SK-N-MC (cell line): Measurements from ENCODE around the gene NDUFAF3.

Experiments used
- DNase-seq: peaks from one replicate; pipeline ENCODE4 v3.0.0-alpha.2; 2011; ENCODE audit warnings: low read depth, low spot score
- H3K27ac ChIP-seq: fragments of 200-600 bp; sonication (generic); 2 replicates; pipeline ENCODE4 v1.5.1; 2016; ENCODE audit warnings: mixed run types
- H3K36me3 ChIP-seq: fragments of 200-600 bp; sonication (generic); 2 replicates; pipeline ENCODE4 v1.6.1; 2017; ENCODE audit warnings: antibody characterized with exemption, low read length, mixed read lengths; ENCODE audit not compliant: insufficient read depth
- H3K4me3 ChIP-seq: fragments of 200-600 bp; sonication (generic); 2 replicates; pipeline ENCODE4 v1.5.1; 2016
- H3K9ac ChIP-seq: fragments of 200-600 bp; sonication (generic); 2 replicates; pipeline ENCODE4 v1.8.0; 2017; ENCODE audit warnings: mixed run types, mixed read lengths; ENCODE audit not compliant: insufficient read length
- H3K9me3 ChIP-seq: fragments of 200-600 bp; sonication (generic); 2 replicates; pipeline ENCODE4 v1.6.1; 2017; ENCODE audit warnings: low read depth, mild to moderate bottlenecking, antibody characterized with exemption, low read length, moderate library complexity, mixed read lengths
- EZH2 ChIP-seq: fragments of 200-600 bp; sonication (generic); IDR thresholded peaks from one replicate; pipeline ENCODE4 v1.6.1; 2017; ENCODE audit warnings: antibody characterized with exemption
- FOXP2 ChIP-seq: optimal IDR thresholded peaks from 2 replicates; pipeline ENCODE3; 2011; ENCODE audit warnings: mild to moderate bottlenecking, moderate library complexity; ENCODE audit not compliant: insufficient read depth; ENCODE audit errors: extremely low read length, control extremely low read depth
- POLR2AphosphoS5 ChIP-seq: IDR thresholded peaks from 2 replicates; pipeline ENCODE4 v1.6.1; 2012; ENCODE audit warnings: mild to moderate bottlenecking, low read depth, low read length, borderline replicate concordance

Gene NDUFAF3

DNA sequence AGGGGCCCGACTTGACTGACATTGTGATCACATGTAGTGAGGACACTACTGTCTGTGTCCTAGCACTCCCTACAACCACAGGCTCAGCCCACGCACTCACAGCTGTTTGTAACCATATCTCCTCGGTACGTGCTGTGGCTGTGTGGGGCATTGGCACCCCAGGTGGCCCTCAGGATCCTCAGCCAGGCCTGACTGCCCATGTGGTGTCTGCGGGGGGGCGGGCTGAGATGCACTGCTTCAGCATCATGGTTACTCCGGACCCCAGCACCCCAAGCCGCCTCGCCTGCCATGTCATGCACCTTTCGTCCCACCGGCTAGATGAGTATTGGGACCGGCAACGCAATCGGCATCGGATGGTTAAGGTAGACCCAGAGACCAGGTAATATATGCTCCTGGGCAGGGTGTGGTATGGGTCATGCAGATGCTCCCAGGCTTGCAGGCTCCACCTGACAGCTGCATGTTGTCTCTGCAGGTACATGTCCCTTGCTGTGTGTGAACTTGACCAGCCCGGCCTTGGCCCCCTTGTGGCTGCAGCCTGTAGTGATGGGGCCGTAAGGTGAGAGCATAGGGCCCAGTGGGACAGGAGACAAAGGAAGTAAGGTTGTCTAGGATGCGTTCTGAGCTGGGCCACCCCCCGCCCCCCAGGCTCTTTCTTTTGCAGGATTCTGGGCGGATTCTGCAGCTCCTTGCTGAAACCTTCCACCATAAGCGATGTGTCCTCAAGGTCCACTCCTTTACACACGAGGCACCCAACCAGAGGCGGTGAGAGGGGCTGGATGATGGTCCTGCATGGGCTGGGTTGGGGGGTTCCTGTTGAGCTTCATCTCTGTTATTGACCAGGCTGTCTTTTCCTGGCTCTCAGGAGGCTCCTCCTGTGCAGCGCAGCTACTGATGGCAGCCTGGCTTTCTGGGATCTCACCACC, 7.9 kb upstream of the NDUFAF3 start:
- TF ChIP-seq FOXP2 (no peak), EZH2 (no peak), POLR2AphosphoS5 (no peak)
- no peaks in the 10 kb centered on the region for H3K9me3 ChIP-seq
- H3K36me3 ChIP-seq = no peaks in the 10 kb centered on the region
- H3K4me3 ChIP-seq = no peak overlapping the region
- no peak overlapping the region for H3K9ac ChIP-seq
- no peak for DNase-seq
- H3K27ac ChIP-seq = no peak overlapping the region

DNA sequence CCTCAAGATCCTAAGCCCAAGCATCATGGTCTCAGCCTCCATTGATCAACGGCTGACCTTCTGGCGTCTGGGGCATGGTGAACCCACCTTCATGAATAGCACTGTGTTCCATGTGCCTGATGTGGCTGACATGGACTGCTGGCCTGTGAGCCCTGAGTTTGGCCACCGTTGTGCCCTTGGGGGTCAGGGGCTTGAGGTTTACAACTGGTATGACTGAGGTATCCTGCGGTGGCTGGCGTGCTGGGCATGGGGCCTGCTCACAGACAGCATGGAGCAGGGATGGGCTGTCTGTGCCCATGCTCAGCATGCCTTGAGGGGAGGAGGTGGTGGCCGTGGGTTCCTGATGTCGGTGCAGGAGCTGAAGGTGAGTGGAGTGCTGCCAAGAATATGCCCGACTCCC, 6.8 kb upstream of the NDUFAF3 start:
- DNase-seq = no peak
- Histone ChIP-seq H3K36me3 (no peaks in the 10 kb centered on the region), H3K27ac (no peak overlapping the region), H3K4me3 (no peak overlapping the region), H3K9ac (no peak overlapping the region), H3K9me3 (no peaks in the 10 kb centered on the region)
- TF ChIP-seq EZH2 (no peak), FOXP2 (no peak), POLR2AphosphoS5 (no peak)

DNA sequence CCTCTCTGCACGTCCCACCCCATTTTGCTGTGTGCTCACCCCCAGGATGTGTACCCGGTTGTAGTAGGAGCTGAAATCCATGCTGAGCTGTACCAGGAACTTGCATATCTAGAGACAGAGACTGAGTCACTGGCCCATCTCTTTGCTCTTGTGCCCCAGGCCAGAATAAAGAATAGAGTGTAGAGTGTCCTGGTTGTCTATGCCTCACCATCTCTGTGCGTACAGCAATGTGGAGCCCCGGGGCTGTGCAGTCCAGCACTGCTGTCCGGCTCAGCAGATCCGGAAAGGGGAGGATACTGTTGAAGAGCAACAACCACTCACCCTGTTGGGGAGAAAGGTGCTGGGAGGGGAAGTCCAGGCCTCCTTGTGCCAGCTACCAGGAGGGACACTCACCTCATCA, 6.2 kb upstream of the NDUFAF3 start:
- Histone ChIP-seq H3K9ac (no peak overlapping the region), H3K4me3 (no peak overlapping the region), H3K9me3 (no peaks in the 10 kb centered on the region), H3K27ac (no peak overlapping the region), H3K36me3 (no peaks in the 10 kb centered on the region)
- TF ChIP-seq FOXP2 (no peak), EZH2 (no peak), POLR2AphosphoS5 (no peak)
- no peak for DNase-seq

DNA sequence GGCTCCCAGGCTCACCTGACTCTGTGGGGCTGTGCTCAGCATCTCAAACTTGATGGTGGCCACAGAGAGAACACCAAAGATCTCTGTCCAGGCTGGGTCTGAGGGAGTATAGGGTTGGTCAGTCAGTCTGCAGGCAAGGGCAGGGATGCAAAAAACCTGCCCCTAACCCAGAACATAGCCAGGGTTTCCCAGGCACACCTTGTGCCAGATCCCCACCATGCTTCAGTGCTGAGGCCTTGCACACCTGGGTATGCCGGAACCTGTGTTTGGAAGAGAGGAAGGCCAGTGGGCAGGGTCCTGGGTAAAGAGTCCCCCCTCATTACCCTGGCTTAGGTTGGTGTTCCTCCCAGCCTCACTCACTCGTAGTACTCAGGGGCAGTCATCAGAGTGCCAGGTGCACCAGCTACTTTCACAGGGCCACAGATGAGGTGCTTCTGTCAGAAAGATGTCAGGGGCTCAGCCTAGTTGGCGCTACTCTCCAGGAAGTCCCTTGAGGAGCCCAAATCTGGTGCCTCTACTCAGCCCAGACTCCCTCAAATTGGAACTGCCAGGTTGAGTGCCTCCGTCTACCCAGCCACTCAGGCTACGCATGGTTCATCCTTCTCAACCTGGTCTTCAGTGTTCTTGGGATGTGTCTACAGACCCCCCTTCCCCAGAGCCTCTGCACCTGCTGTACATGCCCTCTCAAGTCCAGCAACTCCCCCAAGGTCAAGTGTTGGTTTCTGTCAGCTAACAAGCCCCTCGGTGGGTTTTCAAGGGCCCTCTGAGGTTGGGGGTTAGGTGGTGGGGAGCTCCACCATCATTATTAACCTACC, 5.3 kb upstream of the NDUFAF3 start:
- no peak overlapping the region for H3K27ac ChIP-seq

DNA sequence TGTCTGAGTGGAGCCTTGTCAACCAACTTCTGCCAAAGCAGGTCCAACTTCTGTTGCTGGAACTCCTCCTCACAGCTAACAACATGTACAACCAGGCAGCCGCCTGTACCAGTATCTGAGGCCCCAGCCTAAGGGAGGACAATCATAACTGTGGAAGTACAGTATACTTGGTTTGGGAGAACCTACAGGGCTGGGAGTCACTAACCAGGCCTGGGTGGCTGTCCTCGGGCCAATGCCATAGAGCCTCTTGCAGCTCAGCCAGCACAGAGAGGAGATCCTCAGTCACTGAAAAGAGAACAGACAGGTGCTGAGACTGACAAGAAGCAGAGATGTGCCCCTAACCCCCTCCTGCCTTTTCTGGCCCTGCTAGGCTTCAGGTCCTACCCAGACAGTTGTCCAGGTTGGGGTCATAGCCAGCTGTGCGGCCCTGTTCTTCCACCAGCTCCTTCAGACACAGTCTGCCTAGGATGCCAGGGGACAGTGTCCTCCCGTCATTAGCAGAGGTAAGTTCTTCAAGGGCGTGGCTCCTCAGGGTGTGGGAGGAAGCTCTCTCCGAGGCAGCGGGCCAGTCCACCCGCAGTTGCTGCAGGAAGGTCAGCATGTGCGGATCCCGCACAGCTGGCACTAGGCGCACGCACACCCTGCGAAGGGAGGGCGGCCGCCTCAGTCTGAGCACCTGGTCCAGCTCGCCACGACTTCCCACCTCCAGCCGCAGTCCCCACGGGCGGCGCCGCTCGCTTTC, 4.5 kb upstream of the NDUFAF3 start:
- no peak for TF ChIP-seq EZH2
- TF ChIP-seq POLR2AphosphoS5 = no peak
- no peak for TF ChIP-seq FOXP2
- Histone ChIP-seq H3K27ac (no peak overlapping the region), H3K9me3 (no peaks in the 10 kb centered on the region), H3K36me3 (no peaks in the 10 kb centered on the region), H3K9ac (peak overlapping the region; percentile 53), H3K4me3 (peak overlapping the region; percentile 80)
- no peak for DNase-seq

More for the DNA sequence above, 5.3 kb upstream of the NDUFAF3 start:
- H3K4me3 ChIP-seq = no peak overlapping the region
- TF ChIP-seq FOXP2 (no peak), EZH2 (no peak), POLR2AphosphoS5 (no peak; the same call in none of the 2 replicates)
- no peak overlapping the region for H3K9ac ChIP-seq
- no peaks in the 10 kb centered on the region for H3K9me3 ChIP-seq
- no peak for DNase-seq
- no peaks in the 10 kb centered on the region for H3K36me3 ChIP-seq

DNA sequence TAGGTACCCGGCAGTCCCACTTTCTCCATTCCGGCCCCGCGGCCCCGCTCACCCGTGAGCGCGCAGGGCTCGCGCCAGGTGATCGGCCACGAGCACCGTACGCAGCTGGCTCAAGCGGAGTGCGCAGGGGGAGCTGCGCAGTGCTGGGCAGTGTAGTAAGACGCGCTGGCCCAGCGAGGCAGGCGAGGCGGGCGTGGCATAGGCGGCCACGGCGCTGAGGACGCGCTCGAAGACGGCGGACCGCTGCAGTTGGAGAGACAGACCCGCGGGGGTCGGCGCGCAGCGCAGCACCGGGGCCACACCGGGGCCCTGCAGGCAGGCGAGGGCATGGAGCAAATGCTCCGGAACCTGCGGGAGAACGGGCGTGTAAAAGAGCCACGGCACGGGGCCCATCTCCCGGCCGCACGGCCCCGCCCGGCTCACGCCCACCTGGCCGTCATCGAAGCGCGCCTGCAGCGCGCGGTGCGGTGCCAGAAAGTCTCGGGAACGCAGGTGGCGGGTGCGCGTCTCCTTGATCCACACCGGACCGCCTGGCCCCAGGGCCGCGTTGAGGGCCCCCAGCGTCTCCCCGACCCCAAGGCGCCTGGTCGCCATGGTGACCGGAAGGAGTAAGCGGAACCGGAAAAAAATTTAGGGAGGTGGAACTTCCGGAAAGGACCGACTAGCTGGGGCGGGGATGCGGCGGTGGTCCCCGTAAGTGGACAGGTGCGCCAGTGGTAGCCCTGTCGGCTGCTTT, 3.8 kb upstream of the NDUFAF3 start, which contains the start of gene DALRD3:
Gene DALRD3 (minus strand): TSS at position 610 of the 736 bp plus-strand sequence. CDS start 16 bp downstream, at position 594.
- no peak for TF ChIP-seq EZH2
- peak; percentile 60 for TF ChIP-seq POLR2AphosphoS5
- H3K36me3 ChIP-seq = no peaks in the 10 kb centered on the region

DNA sequence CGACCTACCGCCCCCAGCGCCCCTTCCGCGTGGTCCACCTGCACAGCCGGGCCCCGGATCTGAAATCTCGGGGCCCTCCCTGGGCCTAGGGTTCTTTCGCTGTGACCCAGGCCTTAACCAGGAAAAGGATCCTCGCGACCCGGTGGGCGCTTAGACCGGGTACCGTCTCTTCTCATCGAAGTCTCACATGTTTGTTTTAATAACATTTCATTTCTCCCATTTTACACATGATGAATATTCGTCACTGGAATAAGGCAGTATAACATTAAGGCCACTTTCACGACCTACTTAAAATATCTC, 3.3 kb upstream of the NDUFAF3 start:
- H3K9ac ChIP-seq = peak overlapping the region; percentile 53
- H3K27ac ChIP-seq = no peak overlapping the region

More for the DNA sequence above, 3.8 kb upstream of the NDUFAF3 start, which contains the start of gene DALRD3:
- Histone ChIP-seq H3K9ac (peak within 1 kb of the TSS; percentile 53), H3K9me3 (no peaks in the 10 kb centered on the region), H3K27ac (no peak within 1 kb of the TSS), H3K4me3 (peak within 1 kb of the TSS; percentile 80)
- no peak for DNase-seq

DNA sequence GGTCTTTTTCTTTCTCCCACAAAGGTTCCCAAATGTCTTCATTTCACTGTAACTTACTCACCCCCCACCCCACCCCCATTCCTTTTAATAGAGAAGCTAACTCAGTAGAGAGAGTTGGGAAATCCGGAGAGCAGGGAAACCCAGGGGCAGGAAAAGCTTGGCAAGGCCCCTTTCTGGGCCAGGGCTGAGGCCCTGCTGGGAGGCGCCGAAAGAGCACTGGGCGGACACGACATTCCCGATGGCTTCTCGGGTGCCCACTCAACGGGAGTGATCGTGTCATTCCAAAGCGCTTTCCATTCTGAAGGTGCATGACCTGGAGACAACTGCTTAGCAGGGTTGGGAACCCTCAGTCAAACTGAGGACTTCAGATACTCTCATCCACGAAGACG, 2.0 kb upstream of the NDUFAF3 start:
- H3K36me3 ChIP-seq = peaks cover 12% of the 10 kb centered on the region; the same call in 1 of the 2 replicates
- no peak for TF ChIP-seq FOXP2
- TF ChIP-seq POLR2AphosphoS5 = no peak
- no peak for TF ChIP-seq EZH2

More for the DNA sequence above, 3.3 kb upstream of the NDUFAF3 start:
- no peak for TF ChIP-seq POLR2AphosphoS5
- TF ChIP-seq EZH2 = no peak
- TF ChIP-seq FOXP2 = no peak
- no peak for DNase-seq
- Histone ChIP-seq H3K9me3 (no peaks in the 10 kb centered on the region), H3K4me3 (peak overlapping the region; percentile 80), H3K36me3 (no peaks in the 10 kb centered on the region; the same call in 1 of the 2 replicates)

More for the DNA sequence above, 2.0 kb upstream of the NDUFAF3 start:
- H3K9ac ChIP-seq = no peak overlapping the region
- no peak overlapping the region for H3K27ac ChIP-seq
- no peak for DNase-seq
- peak overlapping the region; percentile 86 for H3K4me3 ChIP-seq
- no peaks in the 10 kb centered on the region for H3K9me3 ChIP-seq
